Prostate gland (tissue), 2 donors: ENCODE measurements around the gene CORO7. TPM values are rescaled to one million over a fixed set of nuclear protein-coding genes. Genes with fewer than 3 reads are reported as not detected.

Experiments
- DNase-seq: peaks from one replicate; pipeline ENCODE4 v3.0.0-alpha.2; 2019; ENCODE audit warnings: low spot score
- H3K27ac ChIP-seq, 2 donors: fragments of 200-600 bp; sonication (generic); 2 replicates each; pipeline ENCODE4 v1.5.1; 2017 to 2019
- H3K27me3 ChIP-seq: fragments of 200-600 bp; sonication (generic); replicated peaks from 2 replicates; pipeline ENCODE4 v1.5.1; 2019; ENCODE audit not compliant: insufficient read depth
- H3K36me3 ChIP-seq, 2 donors: fragments of 200-600 bp; sonication (generic); 1 replicate in 1 of 2; 2 replicates in 1 of 2; pipeline versions ENCODE4 v1.5.1 to v1.8.1; 2017 to 2019
- H3K4me1 ChIP-seq: fragments of 200-600 bp; sonication (generic); replicated peaks from 2 replicates; pipeline ENCODE4 v1.5.1; 2019
- H3K4me3 ChIP-seq, 2 donors: fragments of 200-600 bp; sonication (generic); 2 replicates each; pipeline ENCODE4 v1.5.1; 2017 to 2019
- H3K9me3 ChIP-seq: fragments of 200-600 bp; sonication (generic); 2 replicates; pipeline ENCODE4 v1.5.1; 2017
- POLR2A ChIP-seq: fragments of 450-650 bp; IDR thresholded peaks from one replicate; pipeline ENCODE4 v1.6.1; 2016; ENCODE audit warnings: antibody characterized with exemption, mild to moderate bottlenecking
- POLR2AphosphoS5 ChIP-seq: sonication (generic); formaldehyde crosslinking; IDR thresholded peaks from one replicate; pipeline ENCODE4 v1.6.1; 2017; ENCODE audit warnings: antibody characterized with exemption
- WGBS: methylation state at CpG from one replicate; pipeline ENCODE4 v1.1.5; 2018; 5-methylcytosine and 5-hydroxymethylcytosine counted together
- intact Hi-C: fragments of 100-400 bp; cut with DNase I; formaldehyde crosslinking; loops from one replicate; pipeline ENCODE4 v1.14.2; 2022
- total RNA-seq, 2 donors: library from RNA; depleted of rRNA; stranded (reverse); fragments of >200 nt; gene quantifications; one replicate each; pipeline ENCODE4 v1.1.0, GENCODE V29; 2016
- TF ChIP-seq, protein P1 (sequence below), 4 experiments: fragments of 200-600 bp in 2 of 4; fragments of 450-650 bp in 2 of 4; sonication (generic) in 2 of 4; IDR thresholded peaks; 1 replicate in 3 of 4; 2 replicates in 1 of 4; pipeline ENCODE4 v1.5.1; 2016 to 2019; ENCODE audit warnings: antibody characterized with exemption in 4 of 4, mild to moderate bottlenecking in 2 of 4, moderate library complexity in 2 of 4

CORO7 gene
- total RNA-seq, 2 donors from 2014 or later = 24.1 to 122 TPM

DNA sequence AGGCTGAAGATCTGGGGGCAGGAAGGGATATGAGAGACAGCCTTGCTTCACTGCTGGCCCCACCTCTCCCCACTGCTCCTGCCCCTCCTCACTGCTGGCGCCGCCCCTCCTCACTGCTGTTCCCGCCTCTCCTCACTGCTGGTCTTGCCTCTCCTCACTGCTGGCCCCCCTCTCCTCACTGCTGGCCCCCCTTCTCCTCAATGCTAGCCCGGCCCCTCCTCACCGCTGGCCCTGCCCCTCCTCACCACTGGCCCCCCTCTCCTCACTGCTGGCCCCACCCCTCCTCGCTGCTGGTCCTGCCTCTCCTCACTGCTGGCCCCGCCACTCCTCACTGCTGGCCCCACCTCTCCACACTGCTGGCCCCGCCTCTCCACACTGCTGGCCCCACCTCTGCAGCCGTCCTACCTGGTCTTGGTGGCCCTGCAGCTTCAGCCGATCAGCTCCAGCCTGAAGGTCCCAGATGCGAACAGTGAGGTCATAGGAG lies 55.8 kb downstream of the CORO7 start:
- Histone ChIP-seq H3K9me3 (no peaks in the 10 kb centered on the region), H3K27ac (no peak overlapping the region), H3K4me3 (no peak overlapping the region), H3K4me1 (no peaks in the 10 kb centered on the region), H3K27me3 (no peaks in the 10 kb centered on the region), H3K36me3 (no peaks in the 10 kb centered on the region)
- DNase-seq = no peak
- intact Hi-C loops = loop anchor here (2.0 kb wide), 1 partner anchor 34 kb away; no protein-coding TSS in a partner anchor
- 87% methylated on average over 11 of the region's 11 CpGs for WGBS
- TF ChIP-seq, protein P1, sequence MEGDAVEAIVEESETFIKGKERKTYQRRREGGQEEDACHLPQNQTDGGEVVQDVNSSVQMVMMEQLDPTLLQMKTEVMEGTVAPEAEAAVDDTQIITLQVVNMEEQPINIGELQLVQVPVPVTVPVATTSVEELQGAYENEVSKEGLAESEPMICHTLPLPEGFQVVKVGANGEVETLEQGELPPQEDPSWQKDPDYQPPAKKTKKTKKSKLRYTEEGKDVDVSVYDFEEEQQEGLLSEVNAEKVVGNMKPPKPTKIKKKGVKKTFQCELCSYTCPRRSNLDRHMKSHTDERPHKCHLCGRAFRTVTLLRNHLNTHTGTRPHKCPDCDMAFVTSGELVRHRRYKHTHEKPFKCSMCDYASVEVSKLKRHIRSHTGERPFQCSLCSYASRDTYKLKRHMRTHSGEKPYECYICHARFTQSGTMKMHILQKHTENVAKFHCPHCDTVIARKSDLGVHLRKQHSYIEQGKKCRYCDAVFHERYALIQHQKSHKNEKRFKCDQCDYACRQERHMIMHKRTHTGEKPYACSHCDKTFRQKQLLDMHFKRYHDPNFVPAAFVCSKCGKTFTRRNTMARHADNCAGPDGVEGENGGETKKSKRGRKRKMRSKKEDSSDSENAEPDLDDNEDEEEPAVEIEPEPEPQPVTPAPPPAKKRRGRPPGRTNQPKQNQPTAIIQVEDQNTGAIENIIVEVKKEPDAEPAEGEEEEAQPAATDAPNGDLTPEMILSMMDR (IDR thresholded peaks at IDR 0.05) = no peak
- no peak for TF ChIP-seq POLR2AphosphoS5
- no peak for TF ChIP-seq POLR2A

DNA sequence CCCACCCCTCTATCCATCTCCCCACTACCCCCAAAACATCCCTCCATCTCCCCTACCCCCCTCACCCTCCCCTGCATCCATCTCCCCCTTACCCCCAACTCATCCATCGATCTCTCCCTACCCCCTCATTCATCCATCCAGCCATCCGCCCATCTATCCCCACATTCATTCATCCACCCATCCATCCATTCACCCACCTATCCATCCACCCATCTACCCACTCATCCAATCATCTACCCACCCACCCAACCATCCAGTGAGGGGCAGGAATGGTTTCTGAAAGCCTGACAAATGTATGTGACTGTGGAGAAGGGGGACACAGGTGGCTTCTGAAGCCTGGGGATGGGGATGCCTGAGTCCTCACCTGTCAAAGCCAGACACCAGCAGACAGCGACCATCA lies 56.5 kb downstream of the CORO7 start:
- no peak overlapping the region for H3K27ac ChIP-seq
- no peaks in the 10 kb centered on the region for H3K36me3 ChIP-seq
- no peak for DNase-seq
- intact Hi-C loops = loop anchor here (1.0 to 2.0 kb wide), 2 partner anchors 35 to 42 kb away; no protein-coding TSS in a partner anchor
- H3K4me3 ChIP-seq = no peak overlapping the region
- TF ChIP-seq, protein P1 (IDR thresholded peaks at IDR 0.05) = no peak
- TF ChIP-seq POLR2AphosphoS5 = no peak
- no peak for TF ChIP-seq POLR2A
- no peaks in the 10 kb centered on the region for H3K27me3 ChIP-seq
- H3K4me1 ChIP-seq = no peaks in the 10 kb centered on the region
- 93% methylated on average over 3 of the region's 3 CpGs for WGBS
- H3K9me3 ChIP-seq = no peaks in the 10 kb centered on the region

DNA sequence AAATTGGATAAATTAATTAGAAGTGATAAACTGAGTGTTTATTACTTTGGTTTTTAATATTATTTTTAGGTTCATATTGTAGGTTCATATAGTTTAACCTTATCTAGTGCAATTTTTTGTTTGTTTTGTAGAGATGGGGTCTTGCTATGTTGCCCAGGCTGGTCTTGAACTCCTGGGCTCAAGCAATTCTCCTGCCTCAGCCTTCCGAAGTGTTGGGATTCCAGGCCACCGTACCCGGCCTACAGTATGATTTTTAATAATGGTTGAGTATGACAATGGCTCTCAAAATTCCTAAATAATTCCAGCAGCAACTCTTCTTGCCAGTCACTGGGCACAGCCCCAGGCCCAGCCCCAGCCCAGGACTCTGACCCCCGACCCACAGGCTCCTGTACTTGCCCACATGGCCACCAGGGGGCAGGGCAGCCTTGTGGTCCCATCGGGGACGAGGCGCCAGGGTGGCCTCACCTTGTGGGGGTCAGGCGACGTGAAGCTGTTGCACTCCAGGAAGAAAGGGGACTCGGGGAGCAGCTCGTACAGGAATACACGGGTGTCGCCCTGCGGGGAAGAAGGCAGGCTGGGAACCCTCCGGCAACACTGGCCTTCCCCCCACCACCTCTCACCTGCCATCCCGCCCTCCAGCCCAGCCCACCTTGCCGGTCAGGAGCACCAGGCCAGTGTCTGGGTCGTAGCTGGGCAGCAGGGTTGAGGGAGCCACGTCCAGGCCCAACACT lies 57.4 kb downstream of the CORO7 start:
- DNase-seq = no peak
- H3K27ac ChIP-seq = no peak overlapping the region
- no peak overlapping the region for H3K4me3 ChIP-seq
- no peaks in the 10 kb centered on the region for H3K36me3 ChIP-seq
- H3K4me1 ChIP-seq = no peaks in the 10 kb centered on the region
- WGBS = 25% methylated on average over 15 of the region's 19 CpGs
- intact Hi-C loops = loop anchor here (1.0 kb wide), 1 partner anchor 43 kb away; no protein-coding TSS in a partner anchor
- no peaks in the 10 kb centered on the region for H3K27me3 ChIP-seq
- TF ChIP-seq POLR2AphosphoS5 (no peak), POLR2A (no peak)
- TF ChIP-seq, protein P1 (IDR thresholded peaks at IDR 0.05) = peak; percentile 95 to 97 (median 96)
- H3K9me3 ChIP-seq = no peaks in the 10 kb centered on the region

DNA sequence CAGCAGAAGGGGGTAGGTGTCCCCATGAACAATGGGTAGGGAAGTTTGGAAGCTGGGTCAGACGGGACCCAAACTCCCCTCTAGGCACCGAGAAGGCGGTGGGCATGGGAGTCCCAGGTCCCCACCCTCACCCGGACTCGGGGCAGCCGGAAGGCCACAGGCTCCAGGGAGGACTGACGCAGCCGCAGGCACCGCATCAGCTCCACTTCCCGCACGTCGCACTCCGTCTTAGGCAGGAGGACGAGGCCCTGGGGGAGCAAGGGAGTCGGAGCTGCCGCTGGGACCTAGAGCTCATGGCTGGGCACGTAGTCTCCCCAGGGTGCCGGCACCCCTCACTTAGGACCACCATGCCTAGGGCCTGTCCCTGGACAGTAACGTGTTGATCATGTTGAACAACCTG lies 58.2 kb downstream of the CORO7 start:
- H3K9me3 ChIP-seq = no peaks in the 10 kb centered on the region
- 93% methylated on average over 19 of the region's 19 CpGs for WGBS
- no peak for DNase-seq
- no peaks in the 10 kb centered on the region for H3K27me3 ChIP-seq
- no peaks in the 10 kb centered on the region for H3K4me1 ChIP-seq
- TF ChIP-seq POLR2A = no peak
- TF ChIP-seq POLR2AphosphoS5 = no peak
- TF ChIP-seq, protein P1 (IDR thresholded peaks at IDR 0.05) = no peak
- no peaks in the 10 kb centered on the region for H3K36me3 ChIP-seq
- H3K27ac ChIP-seq = no peak overlapping the region
- H3K4me3 ChIP-seq = no peak overlapping the region
- intact Hi-C loops = no loop called here

DNA sequence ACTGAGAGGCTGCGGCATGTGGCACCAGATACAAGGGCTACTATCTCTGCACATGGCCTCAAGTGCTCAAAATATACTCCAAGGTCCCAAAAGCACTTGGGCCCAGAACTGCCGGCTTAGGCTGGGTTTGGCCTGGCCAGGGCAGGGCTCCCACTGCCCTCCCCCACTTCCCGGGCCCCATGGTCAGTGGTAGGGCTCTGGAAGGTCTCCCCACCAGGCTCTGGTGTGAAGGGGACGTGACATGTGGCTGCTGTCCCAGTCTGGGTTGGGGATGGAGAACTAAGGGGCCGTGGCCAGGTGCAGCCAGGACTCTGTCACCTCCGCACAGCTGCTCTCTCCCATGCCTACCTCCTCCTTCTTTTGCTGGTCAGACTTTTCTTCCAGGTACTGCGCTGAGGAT lies 59.6 kb downstream of the CORO7 start:
- 91% methylated on average over 7 of the region's 7 CpGs for WGBS
- no peak for DNase-seq
- H3K4me3 ChIP-seq = no peak overlapping the region
- H3K4me1 ChIP-seq = no peaks in the 10 kb centered on the region
- H3K27me3 ChIP-seq = no peaks in the 10 kb centered on the region
- H3K27ac ChIP-seq = no peak overlapping the region
- intact Hi-C loops = no loop called here
- no peaks in the 10 kb centered on the region for H3K9me3 ChIP-seq
- H3K36me3 ChIP-seq = no peaks in the 10 kb centered on the region
- TF ChIP-seq, protein P1 (IDR thresholded peaks at IDR 0.05) = no peak
- TF ChIP-seq POLR2AphosphoS5 (no peak), POLR2A (no peak)
